Breast epithelium (tissue), 4 donors: ENCODE measurements around the gene RNF180. TPM values are rescaled to one million over a fixed set of nuclear protein-coding genes. Genes with fewer than 3 reads are reported as not detected.

Experiments used
- DNase-seq, 2 donors: peaks; one replicate each; pipeline ENCODE4 v3.0.0-alpha.2; 2019; ENCODE audit warnings: low spot score in 2 of 2
- H3K27ac ChIP-seq, 2 donors: fragments of 200-600 bp; sonication (generic) in 1 of 2; one replicate each; pipeline ENCODE4 v1.5.1; 2016 to 2019; ENCODE audit warnings: mild to moderate bottlenecking in 1 of 2
- H3K27me3 ChIP-seq, 2 donors: fragments of 200-600 bp; sonication (generic) in 1 of 2; one replicate each; pipeline versions ENCODE4 v1.5.1 to v1.6.0; 2017 to 2019; ENCODE audit warnings: control low read depth in 1 of 2, mild to moderate bottlenecking in 1 of 2
- H3K36me3 ChIP-seq: fragments of 200-600 bp; one replicate; pipeline ENCODE4 v1.5.1; 2019
- H3K4me1 ChIP-seq, 2 donors: fragments of 200-600 bp; sonication (generic); one replicate each; pipeline ENCODE4 v1.5.1; 2016 to 2019; ENCODE audit warnings: control low read depth in 1 of 2
- H3K4me3 ChIP-seq, 3 donors: fragments of 200-600 bp; sonication (generic); 1 replicate in 2 of 3; 2 replicates in 1 of 3; pipeline ENCODE4 v1.5.1; 2016 to 2019; ENCODE audit warnings: mild to moderate bottlenecking in 3 of 3, moderate library complexity in 2 of 3
- H3K9me3 ChIP-seq, 2 donors: fragments of 200-600 bp; sonication (generic) in 1 of 2; one replicate each; pipeline ENCODE4 v1.5.1; 2016 to 2019; ENCODE audit warnings: control low read depth in 1 of 2
- POLR2A ChIP-seq: fragments of 450-650 bp; IDR thresholded peaks from one replicate; pipeline ENCODE4 v1.6.1; 2016; ENCODE audit warnings: antibody characterized with exemption, mild to moderate bottlenecking, moderate library complexity
- POLR2AphosphoS5 ChIP-seq, 3 donors: sonication (generic); formaldehyde crosslinking; IDR thresholded peaks; one replicate each; pipeline ENCODE4 v1.6.1; 2017; ENCODE audit warnings: antibody characterized with exemption in 3 of 3
- intact Hi-C: fragments of 100-400 bp; cut with DNase I; formaldehyde crosslinking; loops from one replicate; pipeline ENCODE4 v1.15.1; 2023; ENCODE audit warnings: low total_unique reads
- total RNA-seq, 3 donors: library from RNA; depleted of rRNA; stranded (reverse); fragments of >200 nt; gene quantifications; one replicate each; pipeline ENCODE4 v1.1.0, GENCODE V29; 2016
- TF ChIP-seq, protein P1 (sequence below), 3 donors: fragments of 450-650 bp; IDR thresholded peaks; one replicate each; pipeline ENCODE4 v1.5.1; 2016 to 2017; ENCODE audit warnings: antibody characterized with exemption in 3 of 3, mild to moderate bottlenecking in 3 of 3, moderate library complexity in 3 of 3

RNF180 gene
- total RNA-seq, 3 donors from 2014 or later: 14.4 to 22.7 (median 16.2) TPM

DNA sequence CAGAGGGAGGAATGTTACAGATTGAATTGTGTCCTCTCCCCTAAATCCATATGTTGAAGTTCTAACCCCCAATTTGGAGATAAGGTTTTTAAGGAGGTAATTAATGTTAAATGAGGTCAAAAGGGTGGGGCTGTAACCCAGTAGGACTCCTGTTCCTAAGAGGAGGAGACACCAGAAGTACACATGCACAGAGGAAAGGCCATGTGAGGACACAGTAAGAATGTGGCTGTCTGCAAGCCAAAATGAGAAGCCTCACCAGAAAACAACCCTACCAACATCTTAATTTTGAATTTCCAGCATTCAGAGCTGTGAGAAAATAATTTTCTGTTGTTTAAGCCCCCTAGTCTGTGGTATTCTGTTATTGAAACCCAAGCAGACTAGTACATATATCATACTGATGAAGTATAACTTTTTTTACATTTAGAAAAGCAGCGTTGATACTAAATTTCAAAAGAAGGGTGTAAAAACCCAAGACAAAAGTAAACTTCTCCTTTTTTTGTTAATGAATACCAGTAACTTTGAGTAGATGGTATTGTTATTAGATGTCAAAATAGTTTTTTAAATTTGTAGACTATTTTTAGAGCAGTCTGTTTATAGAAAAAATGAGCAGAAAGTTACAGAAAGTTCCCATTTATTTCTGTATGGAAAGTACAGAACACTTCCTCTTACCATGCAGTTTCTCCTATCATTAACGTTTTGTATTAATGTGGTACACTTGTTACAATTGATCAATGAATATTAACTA, 25.1 kb downstream of the RNF180 start:
- H3K9me3 ChIP-seq: no peaks in the 10 kb centered on the region
- H3K36me3 ChIP-seq: no peaks in the 10 kb centered on the region
- TF ChIP-seq, protein P1, sequence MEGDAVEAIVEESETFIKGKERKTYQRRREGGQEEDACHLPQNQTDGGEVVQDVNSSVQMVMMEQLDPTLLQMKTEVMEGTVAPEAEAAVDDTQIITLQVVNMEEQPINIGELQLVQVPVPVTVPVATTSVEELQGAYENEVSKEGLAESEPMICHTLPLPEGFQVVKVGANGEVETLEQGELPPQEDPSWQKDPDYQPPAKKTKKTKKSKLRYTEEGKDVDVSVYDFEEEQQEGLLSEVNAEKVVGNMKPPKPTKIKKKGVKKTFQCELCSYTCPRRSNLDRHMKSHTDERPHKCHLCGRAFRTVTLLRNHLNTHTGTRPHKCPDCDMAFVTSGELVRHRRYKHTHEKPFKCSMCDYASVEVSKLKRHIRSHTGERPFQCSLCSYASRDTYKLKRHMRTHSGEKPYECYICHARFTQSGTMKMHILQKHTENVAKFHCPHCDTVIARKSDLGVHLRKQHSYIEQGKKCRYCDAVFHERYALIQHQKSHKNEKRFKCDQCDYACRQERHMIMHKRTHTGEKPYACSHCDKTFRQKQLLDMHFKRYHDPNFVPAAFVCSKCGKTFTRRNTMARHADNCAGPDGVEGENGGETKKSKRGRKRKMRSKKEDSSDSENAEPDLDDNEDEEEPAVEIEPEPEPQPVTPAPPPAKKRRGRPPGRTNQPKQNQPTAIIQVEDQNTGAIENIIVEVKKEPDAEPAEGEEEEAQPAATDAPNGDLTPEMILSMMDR (IDR thresholded peaks at IDR 0.05): no peak
- no peak overlapping the region for H3K27ac ChIP-seq
- H3K4me1 ChIP-seq: no peaks in the 10 kb centered on the region
- no peak overlapping the region for H3K4me3 ChIP-seq
- intact Hi-C loops: no loop called here
- no peak for DNase-seq
- H3K27me3 ChIP-seq: no peaks in the 10 kb centered on the region

DNA sequence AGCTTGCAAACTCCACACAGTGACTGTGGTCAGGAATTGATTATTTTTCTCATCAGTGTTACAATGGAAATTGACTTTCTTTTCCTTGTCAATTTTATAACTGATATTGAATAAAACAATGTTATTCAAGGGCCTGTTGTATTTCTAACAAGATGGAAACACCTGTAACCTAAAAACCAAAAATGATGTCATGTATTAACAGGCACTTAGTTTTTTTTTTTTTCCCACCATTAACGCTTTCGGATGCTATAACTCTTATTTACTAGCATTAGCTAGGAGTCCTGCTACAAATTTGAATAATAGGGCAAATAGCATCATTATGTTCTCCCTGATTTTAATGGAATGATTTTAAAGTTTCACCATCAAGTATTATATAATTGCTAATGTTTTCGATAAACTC, 30.3 kb downstream of the RNF180 start:
- Histone ChIP-seq H3K4me1 (no peaks in the 10 kb centered on the region), H3K9me3 (no peaks in the 10 kb centered on the region), H3K4me3 (no peak overlapping the region), H3K27me3 (no peaks in the 10 kb centered on the region), H3K27ac (no peak overlapping the region), H3K36me3 (no peaks in the 10 kb centered on the region)
- DNase-seq: no peak
- intact Hi-C loops: no loop called here
- TF ChIP-seq, protein P1 (IDR thresholded peaks at IDR 0.05): no peak
- TF ChIP-seq POLR2AphosphoS5 (IDR thresholded peaks at IDR 0.05) (no peak), POLR2A (no peak)

DNA sequence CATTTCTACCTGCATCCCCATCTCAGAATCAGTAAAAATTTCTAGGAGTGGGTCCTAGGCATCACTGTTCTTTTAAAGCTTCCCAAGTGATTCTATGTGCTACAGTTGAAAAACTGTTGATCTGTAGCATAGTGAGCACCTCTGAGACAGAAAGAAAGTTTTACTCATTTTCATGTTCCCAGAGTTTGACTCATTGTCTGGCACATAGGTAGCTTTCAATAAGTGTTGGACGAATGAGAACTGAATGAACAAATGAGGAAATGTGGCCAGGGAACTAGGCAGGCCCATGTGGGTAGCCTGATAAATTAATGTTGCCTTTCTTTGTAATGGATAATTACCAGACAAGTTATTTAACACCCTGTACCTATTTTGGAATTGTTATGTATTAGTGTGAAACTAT, 33.8 kb downstream of the RNF180 start:
- Histone ChIP-seq H3K27me3 (no peaks in the 10 kb centered on the region), H3K27ac (no peak overlapping the region), H3K4me1 (no peaks in the 10 kb centered on the region), H3K4me3 (no peak overlapping the region), H3K9me3 (no peaks in the 10 kb centered on the region), H3K36me3 (no peaks in the 10 kb centered on the region)
- TF ChIP-seq POLR2AphosphoS5 (IDR thresholded peaks at IDR 0.05) (no peak), POLR2A (no peak)
- TF ChIP-seq, protein P1 (IDR thresholded peaks at IDR 0.05): no peak
- no peak for DNase-seq
- intact Hi-C loops: no loop called here

DNA sequence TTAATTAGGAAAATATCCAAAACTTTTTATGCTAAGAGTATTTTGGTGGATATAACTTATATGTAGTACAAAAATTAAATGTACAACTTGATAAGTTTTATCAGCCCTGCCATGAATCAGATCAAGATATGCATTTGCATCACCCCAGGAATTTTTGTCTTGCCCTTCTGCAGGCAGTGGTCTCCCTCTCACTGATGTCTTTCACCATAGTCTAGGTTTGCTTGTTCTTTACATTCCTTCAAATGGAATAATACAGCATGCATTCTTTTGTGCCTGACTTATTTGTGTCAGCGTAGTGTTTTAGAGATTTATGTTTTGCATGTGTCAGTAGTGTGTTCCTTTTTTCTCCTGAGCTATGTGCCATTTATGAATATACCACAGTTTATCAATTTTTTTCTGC, 36.4 kb downstream of the RNF180 start:
- Histone ChIP-seq H3K27ac (no peak overlapping the region), H3K4me3 (no peak overlapping the region), H3K36me3 (no peaks in the 10 kb centered on the region), H3K4me1 (no peaks in the 10 kb centered on the region), H3K9me3 (no peaks in the 10 kb centered on the region), H3K27me3 (no peaks in the 10 kb centered on the region)
- DNase-seq: no peak
- intact Hi-C loops: no loop called here
- TF ChIP-seq POLR2A (no peak), POLR2AphosphoS5 (IDR thresholded peaks at IDR 0.05) (no peak)
- TF ChIP-seq, protein P1 (IDR thresholded peaks at IDR 0.05): no peak

GRCh38 chr5:64206653-64207052, 41.0 kb downstream of the RNF180 start:
- no peak overlapping the region for H3K4me3 ChIP-seq
- TF ChIP-seq, protein P1 (IDR thresholded peaks at IDR 0.05): no peak
- TF ChIP-seq POLR2A: no peak
- no peak for TF ChIP-seq POLR2AphosphoS5 (IDR thresholded peaks at IDR 0.05)
- intact Hi-C loops: no loop called here
- H3K27me3 ChIP-seq: no peaks in the 10 kb centered on the region
- H3K4me1 ChIP-seq: no peaks in the 10 kb centered on the region
- H3K9me3 ChIP-seq: no peaks in the 10 kb centered on the region
- DNase-seq: no peak
- H3K27ac ChIP-seq: no peak overlapping the region
- H3K36me3 ChIP-seq: no peaks in the 10 kb centered on the region
